A172 (cell line): ENCODE measurements around the gene WDR37. TPM values are rescaled to one million over a fixed set of nuclear protein-coding genes. Genes with fewer than 3 reads are reported as not detected.
A peak's percentile ranks its signal among the peaks of the same experiment; 100 is the strongest.

Experiments
- DNase-seq: peaks from one replicate; pipeline ENCODE4 v3.0.0-alpha.2; 2015; ENCODE audit warnings: low spot score
- total RNA-seq: library from RNA; depleted of rRNA; stranded (reverse); fragments of >200 nt; shearing (Covaris generic); gene quantifications from 2 replicates; pipeline ENCODE4 v1.2.3, GENCODE V29; 2014

WDR37 gene
- total RNA-seq, 1 experiment from 2014 or later = 8.8 TPM

DNA sequence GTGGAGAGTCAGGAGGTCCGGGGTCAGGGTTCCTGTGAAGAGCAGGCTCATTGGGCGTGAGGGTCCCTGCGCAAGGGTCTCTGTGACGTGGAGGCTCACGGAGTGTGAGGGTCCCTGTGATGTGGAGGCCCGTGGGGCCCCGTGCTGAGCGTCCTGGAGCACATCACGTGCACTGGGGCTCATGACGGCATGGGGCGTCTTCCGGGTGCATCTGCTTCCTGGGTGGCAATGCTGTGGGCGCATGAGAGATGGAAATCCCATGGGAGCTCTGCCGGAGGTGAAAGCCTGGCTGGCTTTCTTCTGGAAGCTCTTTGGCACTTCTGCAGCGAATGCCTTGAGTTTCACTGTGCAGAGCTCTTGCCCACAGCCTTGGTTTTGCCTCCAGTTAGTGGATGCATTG lies 71.4 kb downstream of the WDR37 start:
- no peak for DNase-seq

DNA sequence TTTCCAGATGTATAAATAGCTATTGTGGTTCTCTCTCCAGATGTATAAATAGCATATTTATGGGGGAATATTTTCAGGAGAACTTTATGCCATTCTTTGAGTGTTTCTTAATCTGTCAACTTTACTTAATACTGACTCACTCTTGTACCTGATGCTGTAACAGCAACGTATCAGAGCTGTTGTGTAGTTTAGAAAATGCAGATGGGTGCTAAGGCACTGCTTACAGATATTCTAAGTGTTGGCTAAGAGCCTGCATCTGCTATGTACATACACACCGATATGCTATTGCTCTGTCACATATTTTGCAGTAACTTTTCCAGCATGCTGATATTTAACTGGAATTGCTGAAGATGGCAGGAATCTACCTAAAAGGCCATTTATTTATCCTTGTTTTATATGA lies 71.9 kb downstream of the WDR37 start:
- no peak for DNase-seq

DNA sequence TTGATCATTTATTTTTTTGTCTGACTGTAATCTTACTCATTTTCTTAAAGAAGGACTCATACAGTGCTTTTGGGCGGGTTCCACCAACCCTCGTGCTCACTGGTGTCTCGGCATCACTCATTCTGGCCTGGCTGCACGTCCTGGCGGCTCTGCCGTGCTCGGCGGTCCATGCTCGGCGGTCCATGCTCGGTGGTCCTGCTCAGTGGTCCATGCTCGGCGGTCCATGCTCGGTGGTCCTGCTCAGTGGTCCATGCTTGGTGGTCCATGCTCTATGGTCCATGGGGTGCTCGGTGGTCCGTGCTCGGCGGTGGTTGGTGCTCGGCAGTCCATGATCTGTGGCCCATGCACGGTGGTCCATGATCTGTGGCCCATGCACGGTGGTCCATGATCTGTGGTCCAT lies 72.5 kb downstream of the WDR37 start:
- no peak for DNase-seq

DNA sequence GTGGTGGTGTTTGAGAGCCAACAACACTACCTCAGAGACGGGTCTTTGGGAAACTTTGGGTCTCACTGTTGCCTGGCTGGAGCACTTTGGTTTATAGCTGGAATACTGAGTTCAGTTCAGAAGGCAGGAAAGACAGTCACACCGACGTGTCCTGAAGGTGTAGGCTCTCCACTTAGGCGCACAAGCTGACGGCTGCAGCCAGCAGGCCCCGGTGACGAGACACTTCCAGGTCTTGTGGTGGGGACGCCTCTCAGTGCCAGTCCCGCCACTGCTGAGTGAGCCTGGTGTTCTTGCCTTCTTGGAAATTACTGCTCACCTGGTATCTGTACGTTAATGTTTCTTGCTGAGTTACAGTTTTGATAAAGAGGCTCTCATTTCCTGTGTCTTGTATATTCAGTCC lies 74.0 kb downstream of the WDR37 start:
- DNase-seq = no peak

DNA sequence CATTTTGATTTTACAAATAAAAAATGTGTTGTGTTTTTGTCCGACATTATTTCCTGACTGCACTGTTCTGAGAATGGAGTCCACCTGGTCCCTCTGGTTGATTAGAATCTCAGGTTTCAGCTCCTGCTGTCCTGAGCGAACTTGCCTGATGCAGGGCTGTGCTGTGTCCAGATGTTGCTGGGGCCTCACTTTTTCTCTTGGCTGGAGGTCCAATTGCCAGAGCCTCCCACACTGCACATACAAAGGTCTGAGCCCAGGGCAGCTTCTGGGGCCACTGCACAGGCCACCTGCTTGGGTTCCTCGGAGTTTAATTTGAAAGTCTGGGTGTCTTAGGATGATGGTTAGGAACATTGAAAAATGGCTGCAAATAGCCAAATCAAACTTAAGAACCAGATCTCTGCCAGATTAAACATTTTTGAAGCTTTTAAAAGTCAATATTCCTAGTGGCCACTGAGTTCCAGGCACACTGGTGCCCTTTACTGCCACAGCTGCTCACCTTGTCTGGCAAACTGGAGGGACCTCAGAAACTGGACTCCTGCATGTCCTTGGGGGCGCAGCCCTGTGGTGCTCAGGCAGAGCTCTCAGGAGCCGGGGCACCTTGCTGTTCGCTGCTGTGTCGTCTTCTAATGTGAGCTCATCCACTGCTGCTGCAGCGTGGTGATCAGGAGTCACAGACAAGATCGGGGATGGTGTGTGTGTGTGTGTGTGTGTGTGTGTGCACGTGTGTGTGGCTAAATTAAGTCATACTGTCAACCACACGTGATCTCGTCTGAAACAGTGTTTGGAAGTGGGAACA lies 75.0 kb downstream of the WDR37 start:
- no peak for DNase-seq

GRCh38 chr10:1132584-1132983 lies 76.4 kb downstream of the WDR37 start:
- no peak for DNase-seq

DNA sequence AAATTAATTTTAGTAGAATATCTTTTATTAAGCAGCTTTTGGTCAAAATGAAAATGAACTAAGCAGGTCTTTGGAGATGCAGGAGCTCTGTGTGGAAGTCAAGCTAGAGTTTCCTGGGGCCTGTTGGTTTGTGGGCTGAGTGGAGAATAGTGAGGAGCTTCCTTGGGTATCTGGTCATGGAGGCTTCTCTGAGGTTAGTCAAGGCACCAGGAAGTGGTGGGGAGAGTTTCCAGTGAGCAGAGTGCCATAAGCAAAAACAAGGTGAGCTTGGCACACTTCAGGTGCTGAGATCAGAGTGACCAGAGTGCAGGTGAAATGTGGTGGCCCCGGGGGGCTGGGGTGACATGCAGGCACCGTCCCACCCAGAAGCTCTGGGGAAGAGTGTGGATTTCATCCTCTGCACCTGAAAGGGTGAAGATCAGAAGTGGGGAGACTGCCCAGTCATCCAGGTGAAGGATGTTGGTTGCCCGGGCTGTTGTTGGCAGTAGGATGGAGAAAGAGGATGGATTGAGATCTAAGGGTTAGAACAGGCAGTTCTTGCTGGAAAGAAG lies 77.4 kb downstream of the WDR37 start:
- DNase-seq = no peak

DNA sequence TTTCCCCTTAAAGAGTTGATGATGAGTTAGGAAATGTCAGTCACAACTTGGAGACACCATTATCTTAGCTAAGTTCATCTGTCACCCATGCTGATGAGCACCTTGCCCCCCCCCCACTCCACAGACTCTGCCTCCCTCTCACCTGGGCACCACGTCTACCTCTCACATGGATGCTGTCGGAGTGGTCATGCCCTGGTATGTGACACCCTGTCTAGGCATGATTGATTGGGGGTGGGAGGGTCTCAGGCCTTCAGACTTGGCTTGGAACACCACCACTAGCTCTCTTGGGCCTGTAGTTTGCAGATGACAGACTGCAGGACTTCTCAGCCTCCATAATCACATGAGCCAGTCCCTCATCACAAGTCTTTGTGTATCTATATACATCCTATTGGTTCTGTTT lies 78.0 kb downstream of the WDR37 start:
- DNase-seq = no peak

DNA sequence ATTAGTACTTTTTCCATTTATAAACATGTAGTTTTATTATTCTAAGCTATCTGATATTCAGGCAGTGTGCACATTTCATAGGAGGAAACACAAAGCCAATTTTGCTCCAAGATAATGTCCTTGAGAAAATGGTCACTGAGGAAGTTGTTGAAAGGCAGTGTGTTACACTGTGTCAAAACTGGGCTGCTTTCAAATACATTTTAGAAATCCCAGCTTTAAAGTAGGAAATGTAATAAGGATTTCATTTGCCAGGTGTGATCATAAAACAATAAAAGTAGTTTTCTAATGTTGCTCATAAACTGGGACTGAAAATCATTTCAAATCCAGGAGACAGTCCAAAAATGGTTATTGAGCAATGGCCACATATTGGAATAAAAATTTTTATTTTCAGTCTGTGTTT lies 80.1 kb downstream of the WDR37 start:
- DNase-seq = no peak

- DNase-seq = no peak
Measured at GRCh38 chr10:1137499-1138163, 81.4 kb downstream of the WDR37 start.

DNA sequence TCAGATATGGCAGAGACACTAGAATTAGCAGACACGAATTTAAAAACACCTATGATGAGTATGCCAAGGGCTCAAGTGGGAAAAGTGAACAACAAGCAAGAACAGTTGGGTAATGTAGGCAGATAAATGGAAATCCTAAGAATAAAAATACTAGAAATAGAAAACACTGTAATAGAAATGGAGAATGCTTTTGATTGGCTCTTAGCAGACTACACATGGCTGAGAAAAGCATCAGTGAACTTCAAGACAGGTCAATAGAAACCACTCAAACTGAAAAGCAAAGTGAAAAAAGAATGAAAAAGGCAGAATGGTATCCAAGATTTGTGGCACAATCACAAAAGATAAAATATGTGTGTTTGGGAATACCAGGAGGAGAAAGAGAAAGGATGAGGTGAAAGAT lies 82.3 kb downstream of the WDR37 start:
- no peak for DNase-seq

GRCh38 chr10:1141261-1141660 lies 85.1 kb downstream of the WDR37 start:
- DNase-seq = no peak

GRCh38 chr10:1141701-1142100 lies 85.5 kb downstream of the WDR37 start:
- no peak for DNase-seq

- no peak for DNase-seq
Measured at GRCh38 chr10:1142596-1142995, 86.4 kb downstream of the WDR37 start.

GRCh38 chr10:1147810-1148209 lies 91.6 kb downstream of the WDR37 start:
- DNase-seq = no peak

DNA sequence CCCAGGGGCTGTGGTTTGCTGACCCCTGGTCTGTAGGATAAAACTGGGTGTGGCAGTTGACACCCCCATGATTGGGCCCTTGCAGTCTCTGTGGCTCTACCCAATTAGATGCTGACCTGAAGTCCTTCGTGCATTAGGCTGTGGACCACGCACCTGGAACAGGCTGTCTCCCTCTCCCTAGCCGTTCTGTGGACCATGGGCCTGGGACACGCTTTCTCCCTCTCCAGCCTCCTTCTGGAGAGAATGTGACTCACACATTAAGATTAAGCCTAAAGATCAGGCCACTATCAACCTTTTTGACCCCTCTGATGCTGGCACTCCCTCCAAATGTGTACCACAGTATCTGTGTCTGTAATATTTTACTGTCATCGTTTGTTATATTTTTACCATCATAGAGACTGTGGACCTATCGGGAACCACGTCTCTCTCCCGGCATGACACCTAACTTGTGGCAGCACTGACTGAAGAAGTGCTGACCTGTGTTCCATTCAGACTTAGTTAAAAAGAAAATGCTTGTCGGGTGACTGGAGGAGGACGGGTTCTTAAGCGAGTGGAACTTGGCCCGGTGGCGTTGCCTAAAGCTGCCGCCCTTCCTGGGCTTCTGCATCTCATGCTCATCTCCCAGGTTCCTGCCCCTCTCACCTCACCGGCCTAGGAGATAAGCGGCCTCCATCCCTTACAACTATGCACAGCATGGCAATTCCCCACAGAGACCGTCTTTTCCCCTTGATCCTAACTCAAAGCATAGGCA lies 92.8 kb downstream of the WDR37 start:
- DNase-seq = no peak

DNA sequence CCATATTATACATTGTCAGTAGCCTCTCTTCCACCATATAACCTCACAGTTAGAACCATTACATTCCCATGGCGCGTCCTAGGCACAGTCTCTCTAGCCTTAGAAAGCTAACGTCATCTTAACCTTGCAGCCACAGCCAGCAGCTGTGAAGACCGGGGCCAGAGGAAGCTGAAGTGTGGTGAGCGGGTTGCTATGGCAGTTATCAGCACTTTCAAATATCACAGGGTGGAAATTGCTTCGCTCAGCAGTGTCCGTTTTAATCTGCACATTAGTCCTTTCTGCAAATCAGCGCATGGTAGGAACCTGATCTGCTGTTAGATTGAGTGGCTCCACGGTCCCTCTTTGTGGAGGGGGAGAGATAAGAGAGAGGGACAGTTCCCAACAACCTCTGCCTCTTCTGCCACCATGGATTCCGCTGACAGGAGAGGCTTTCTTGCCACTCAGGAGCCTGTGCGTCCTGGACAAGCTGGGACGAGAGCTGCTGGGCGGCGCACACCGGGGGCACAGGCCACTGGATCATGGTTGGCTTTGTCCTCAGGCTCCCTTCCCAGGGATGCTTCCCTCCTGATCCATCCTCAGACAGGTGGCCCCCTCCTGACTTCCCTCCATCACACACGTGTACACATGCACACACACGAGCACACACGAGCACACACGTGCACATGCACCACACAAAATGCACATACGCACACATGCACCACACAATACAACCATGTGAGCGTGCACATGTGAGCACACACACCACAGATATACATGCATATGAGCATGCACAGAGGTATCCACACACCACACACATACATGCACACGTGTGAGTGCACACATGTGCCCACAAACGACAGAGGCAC lies 93.8 kb downstream of the WDR37 start:
- no peak for DNase-seq

GRCh38 chr10:1150638-1150955 lies 94.4 kb downstream of the WDR37 start:
- DNase-seq = no peak

DNA sequence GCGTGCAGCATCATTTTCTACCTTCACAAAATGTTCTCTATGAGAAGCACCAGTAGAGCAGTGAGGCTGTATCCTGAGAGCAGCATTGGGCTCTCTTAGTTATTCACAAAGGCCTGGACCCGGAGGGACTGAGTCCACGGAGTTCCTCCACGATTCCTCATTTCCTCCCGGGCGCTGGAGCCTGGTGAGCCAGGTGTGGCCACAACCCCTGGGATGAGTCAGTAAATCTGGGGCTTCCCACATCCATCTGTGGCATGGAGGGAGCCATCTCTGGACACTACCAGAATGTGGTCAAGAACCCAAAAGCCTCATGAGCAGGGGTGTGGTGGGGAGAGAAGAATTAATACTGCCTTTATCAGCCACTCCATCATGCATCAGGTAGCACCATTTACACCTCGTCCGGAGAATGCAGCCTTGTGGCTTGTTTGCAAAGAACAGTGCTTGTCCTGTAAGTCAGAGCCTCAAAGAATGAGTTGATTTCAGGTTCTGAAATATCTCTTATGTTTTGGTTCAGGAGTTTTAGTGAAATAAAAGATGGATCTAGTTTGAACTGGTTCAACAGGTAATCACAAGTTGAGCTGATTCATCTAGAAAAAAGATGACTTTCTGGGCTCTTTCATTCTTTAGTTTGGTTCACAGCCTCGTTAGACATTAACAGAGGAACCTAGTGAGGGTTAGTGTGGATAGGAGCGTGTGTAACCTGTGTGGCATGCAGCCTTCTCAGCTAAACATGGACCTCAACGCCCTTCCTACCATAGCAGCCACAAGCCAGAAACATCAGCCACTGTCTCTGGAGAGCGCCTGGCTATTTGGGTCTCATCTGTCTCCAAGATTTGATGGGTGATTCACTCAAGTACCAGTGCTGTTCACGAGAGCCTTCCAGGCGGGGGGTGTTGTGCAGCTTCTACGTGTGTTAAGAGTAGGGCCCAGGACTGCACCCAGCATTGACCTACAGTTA lies 95.2 kb downstream of the WDR37 start:
- peak; percentile 44 for DNase-seq

DNA sequence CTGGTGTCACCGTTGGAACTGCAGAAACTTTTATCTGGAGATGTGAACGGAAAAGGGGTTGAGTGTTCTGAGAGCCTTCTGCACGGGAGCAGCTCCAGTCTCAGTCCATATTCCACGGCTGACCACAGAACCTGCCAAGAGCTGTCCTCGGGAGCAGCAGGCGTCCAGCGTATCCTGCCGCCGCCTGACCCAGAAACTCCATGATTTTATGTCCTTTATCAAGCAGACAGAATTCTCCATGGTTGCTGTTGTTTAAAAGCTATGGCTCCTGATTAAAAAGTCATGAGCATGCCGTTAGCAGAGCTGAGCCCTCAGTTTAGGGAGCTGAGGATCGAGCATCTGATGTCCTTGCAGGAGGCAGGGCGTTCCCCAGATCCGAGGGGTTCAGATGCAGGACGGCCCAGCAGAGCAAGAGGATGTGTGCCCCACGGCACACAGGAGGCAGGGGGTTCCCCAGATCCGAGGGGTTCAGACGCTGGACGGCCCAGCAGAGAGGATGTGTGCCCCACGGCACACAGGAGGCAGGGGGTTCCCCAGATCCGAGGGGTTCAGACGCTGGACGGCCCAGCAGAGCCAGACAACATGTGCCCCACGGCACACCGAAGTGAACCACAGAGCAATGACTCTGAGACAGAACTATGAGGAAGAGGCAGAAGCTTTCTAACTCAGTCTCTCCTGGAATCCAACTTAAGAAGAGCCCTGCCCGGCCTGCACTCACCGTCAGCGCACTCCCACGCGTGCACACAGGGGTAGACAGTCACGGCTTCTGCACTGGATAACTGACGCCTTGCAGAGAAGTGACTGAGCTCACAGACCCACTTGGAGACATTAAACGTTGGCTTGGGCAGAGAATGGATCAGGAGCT lies 96.4 kb downstream of the WDR37 start:
- no peak for DNase-seq
